Caco-2 (cell line): Measurements from ENCODE around the gene CORO7. TPM values are rescaled to one million over a fixed set of nuclear protein-coding genes. Genes with fewer than 3 reads are reported as not detected.

Experiments
- BruUV-seq: library from RNA; stranded (reverse); fragments of 400-500 nt; replicated peaks from 2 replicates; lab custom pipeline; 2021; lab: Mats Ljungman, UMichigan
- CTCF ChIA-PET: fragments of 300-600 bp; sonication (Branson Sonifier 250); formaldehyde crosslinking; loops from one replicate; lab custom pipeline; 2022; ENCODE audit warnings: antibody characterized with exemption; lab: Charles Lee
- POLR2A ChIA-PET: fragments of 300-600 bp; sonication (Branson Sonifier 250); formaldehyde crosslinking; loops from one replicate; lab custom pipeline; 2022; ENCODE audit warnings: antibody characterized with exemption; lab: Charles Lee
- DNase-seq, 2 experiments: peaks; one replicate each; pipeline versions ENCODE4 v3.0.0 to v3.0.0-alpha.2; 2020 to 2022
- H3K27me3 ChIP-seq: replicated peaks from 2 replicates; pipeline ENCODE4 v1.6.0; 2011; ENCODE audit warnings: low read length; ENCODE audit not compliant: control insufficient read depth, insufficient read depth
- H3K36me3 ChIP-seq: 2 replicates; pipeline ENCODE4 v1.5.1; 2011; ENCODE audit warnings: low read length; ENCODE audit not compliant: control insufficient read depth, insufficient read depth
- H3K4me1 ChIP-seq: fragments of 250-450 bp; sonication (Bioruptor Pico); 2 replicates; pipeline ENCODE4 v1.5.1; 2020; ENCODE audit warnings: mild to moderate bottlenecking
- H3K4me3 ChIP-seq: 2 replicates; pipeline ENCODE4 v1.5.1; 2011; ENCODE audit warnings: low read depth, mild to moderate bottlenecking, control low read depth, low read length
- H3K9me3 ChIP-seq: fragments of 250-450 bp; sonication (Bioruptor Pico); 2 replicates; pipeline ENCODE4 v1.5.1; 2020; ENCODE audit warnings: mild to moderate bottlenecking, moderate library complexity
- H3K27ac Mint-ChIP-seq: one replicate; pipeline ENCODE4 v1.8.0; 2022; ENCODE audit warnings: mixed read lengths; ENCODE audit not compliant: unreplicated experiment
- H3K27me3 Mint-ChIP-seq: one replicate; pipeline ENCODE4 v1.8.0; 2022; ENCODE audit warnings: mixed read lengths; ENCODE audit not compliant: insufficient read depth, unreplicated experiment
- H3K36me3 Mint-ChIP-seq: one replicate; pipeline ENCODE4 v1.8.0; 2022; ENCODE audit warnings: mild to moderate bottlenecking, mixed read lengths; ENCODE audit not compliant: insufficient read depth, unreplicated experiment
- H3K4me1 Mint-ChIP-seq: one replicate; pipeline ENCODE4 v1.8.0; 2022; ENCODE audit warnings: low read depth, mixed read lengths; ENCODE audit not compliant: unreplicated experiment
- H3K4me3 Mint-ChIP-seq: one replicate; pipeline ENCODE4 v1.8.0; 2022; ENCODE audit warnings: mild to moderate bottlenecking, moderate library complexity, mixed read lengths; ENCODE audit not compliant: unreplicated experiment
- H3K9me3 Mint-ChIP-seq: one replicate; pipeline ENCODE4 v1.8.0; 2022; ENCODE audit warnings: mixed read lengths; ENCODE audit not compliant: unreplicated experiment
- intact Hi-C: fragments of 100-400 bp; cut with micrococcal nuclease; formaldehyde crosslinking; loops from one replicate; pipeline ENCODE4 v1.10.0; 2022; ENCODE audit not compliant: unreplicated experiment
- total RNA-seq: library from RNA; stranded (reverse); gene quantifications from 2 replicates; pipeline ENCODE4 v1.2.3, GENCODE V29; 2022
- TF ChIP-seq, protein P1 (sequence below), 2 experiments: fragments of 200-600 bp in 1 of 2; IDR thresholded peaks; 1 replicate in 1 of 2; 2 replicates in 1 of 2; pipeline versions ENCODE4 v1.5.1 to v1.8.0; 2011 to 2022; ENCODE audit warnings: antibody characterized with exemption in 1 of 2, control low read depth in 1 of 2, inconsistent platforms in 1 of 2, low read depth in 1 of 2, low read length in 1 of 2, mild to moderate bottlenecking in 1 of 2, moderate library complexity in 1 of 2; ENCODE audit not compliant: insufficient read depth in 1 of 2, severe bottlenecking in 1 of 2, unreplicated experiment in 1 of 2

Gene CORO7
- total RNA-seq, 1 experiment from 2014 or later = 23.1 TPM

DNA sequence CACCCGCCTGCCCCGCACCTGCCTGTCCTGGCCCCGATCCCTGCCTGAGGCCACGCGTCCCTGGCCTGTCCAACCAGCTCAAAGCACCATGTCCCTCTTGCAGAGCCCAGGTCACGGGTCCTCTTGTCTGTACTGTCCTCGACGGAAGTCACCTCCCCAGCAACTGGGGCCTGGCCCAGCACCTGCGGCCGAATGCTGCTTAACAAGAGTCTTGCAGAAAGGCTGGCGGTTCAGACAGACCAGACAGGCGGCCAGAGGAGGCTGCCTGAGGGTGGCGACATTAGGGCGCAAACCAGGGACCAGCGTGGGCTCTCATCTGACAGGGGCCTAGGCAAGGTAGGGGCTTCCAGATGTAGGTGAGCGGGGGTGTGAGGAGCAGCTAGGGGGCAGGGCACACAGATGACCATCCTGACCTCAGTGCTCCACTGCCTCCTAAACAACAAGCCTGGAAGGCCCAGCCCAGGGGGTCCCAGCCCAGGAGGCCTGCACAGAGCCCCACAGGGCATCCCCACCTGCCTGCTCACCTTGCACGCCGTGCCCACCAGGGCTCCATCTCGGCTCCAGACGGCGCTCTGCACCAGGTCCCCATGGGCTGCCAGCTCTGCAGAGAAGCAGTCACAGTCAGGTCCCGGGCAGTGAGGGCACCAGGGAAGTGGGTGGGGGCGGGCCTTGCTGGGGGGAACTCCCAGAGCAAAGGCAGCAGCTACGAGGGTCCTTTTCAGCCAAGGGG lies 11.3 kb downstream of the CORO7 start:
- intact Hi-C loops = loop anchor here (5.0 kb wide), 1 partner anchor 133 kb away; the partner anchor contains the start of gene TFAP4
- H3K27me3 ChIP-seq = no peaks in the 10 kb centered on the region
- Mint-ChIP-seq H3K27me3 (no peaks in the 10 kb centered on the region), H3K27ac (no peak overlapping the region), H3K36me3 (peaks cover 13% of the 10 kb centered on the region), H3K9me3 (no peaks in the 10 kb centered on the region), H3K4me1 (no peaks in the 10 kb centered on the region), H3K4me3 (no peak overlapping the region)
- POLR2A ChIA-PET = no interaction called here
- BruUV-seq = no TSS peak
- no peaks in the 10 kb centered on the region for H3K9me3 ChIP-seq
- TF ChIP-seq, protein P1, sequence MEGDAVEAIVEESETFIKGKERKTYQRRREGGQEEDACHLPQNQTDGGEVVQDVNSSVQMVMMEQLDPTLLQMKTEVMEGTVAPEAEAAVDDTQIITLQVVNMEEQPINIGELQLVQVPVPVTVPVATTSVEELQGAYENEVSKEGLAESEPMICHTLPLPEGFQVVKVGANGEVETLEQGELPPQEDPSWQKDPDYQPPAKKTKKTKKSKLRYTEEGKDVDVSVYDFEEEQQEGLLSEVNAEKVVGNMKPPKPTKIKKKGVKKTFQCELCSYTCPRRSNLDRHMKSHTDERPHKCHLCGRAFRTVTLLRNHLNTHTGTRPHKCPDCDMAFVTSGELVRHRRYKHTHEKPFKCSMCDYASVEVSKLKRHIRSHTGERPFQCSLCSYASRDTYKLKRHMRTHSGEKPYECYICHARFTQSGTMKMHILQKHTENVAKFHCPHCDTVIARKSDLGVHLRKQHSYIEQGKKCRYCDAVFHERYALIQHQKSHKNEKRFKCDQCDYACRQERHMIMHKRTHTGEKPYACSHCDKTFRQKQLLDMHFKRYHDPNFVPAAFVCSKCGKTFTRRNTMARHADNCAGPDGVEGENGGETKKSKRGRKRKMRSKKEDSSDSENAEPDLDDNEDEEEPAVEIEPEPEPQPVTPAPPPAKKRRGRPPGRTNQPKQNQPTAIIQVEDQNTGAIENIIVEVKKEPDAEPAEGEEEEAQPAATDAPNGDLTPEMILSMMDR (IDR thresholded peaks at IDR 0.05; ENCODE audit: insufficient read depth in 1 of 2, low read depth in 1 of 2, low read length in 1 of 2, severe bottlenecking in 1 of 2, unreplicated experiment in 1 of 2) = no peak
- CTCF ChIA-PET = interaction anchor here (0.6 kb wide), 1 partner anchor 15 kb away, joined by 5 read pairs; no protein-coding TSS in a partner anchor
- DNase-seq = no peak
- no peaks in the 10 kb centered on the region for H3K36me3 ChIP-seq
- no peaks in the 10 kb centered on the region for H3K4me1 ChIP-seq
- no peak overlapping the region for H3K4me3 ChIP-seq

DNA sequence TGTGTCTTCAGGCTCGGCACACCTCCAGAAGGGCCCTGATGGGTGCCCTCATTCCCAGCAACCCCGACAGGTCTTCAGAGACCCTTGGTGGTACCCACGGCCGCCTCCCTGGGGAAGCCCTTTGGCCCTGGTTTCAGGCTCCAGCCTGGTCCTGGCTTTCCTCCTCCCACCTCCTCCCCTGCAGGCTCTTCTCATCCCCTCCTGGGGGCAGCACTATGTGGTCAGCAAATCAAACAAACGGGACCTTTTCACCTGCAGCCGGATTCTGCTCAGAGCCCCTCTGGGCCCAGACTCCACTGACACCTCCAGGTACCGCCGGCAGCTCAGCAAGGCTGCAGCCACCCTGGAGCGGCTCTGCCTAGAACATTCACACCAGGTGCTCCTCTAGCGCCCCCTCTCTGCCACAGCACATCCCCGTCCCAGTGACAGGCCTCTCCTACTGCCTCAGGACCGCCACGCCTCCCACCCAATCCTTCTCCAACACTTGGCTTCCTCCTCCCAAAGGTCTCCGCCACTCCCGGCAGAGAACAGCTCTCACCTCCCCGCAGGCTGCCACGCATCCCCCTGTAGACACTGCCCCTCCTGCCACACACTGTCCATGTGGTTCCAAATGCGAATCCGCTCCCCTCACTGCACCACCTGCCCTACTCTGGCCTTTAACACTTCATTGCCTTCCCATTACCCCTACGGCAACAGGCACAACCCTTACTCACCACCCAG lies 12.0 kb downstream of the CORO7 start:
- intact Hi-C loops = loop anchor here (5.0 kb wide), 1 partner anchor 132 kb away; the partner anchor contains the start of gene TFAP4
- DNase-seq = peak; percentile 56 to 61
- Mint-ChIP-seq H3K4me3 (no peak overlapping the region), H3K27ac (no peak overlapping the region), H3K27me3 (no peaks in the 10 kb centered on the region), H3K9me3 (no peaks in the 10 kb centered on the region), H3K36me3 (peaks cover 13% of the 10 kb centered on the region), H3K4me1 (no peaks in the 10 kb centered on the region)
- Histone ChIP-seq H3K36me3 (no peaks in the 10 kb centered on the region), H3K4me3 (no peak overlapping the region), H3K27me3 (no peaks in the 10 kb centered on the region), H3K9me3 (no peaks in the 10 kb centered on the region), H3K4me1 (no peaks in the 10 kb centered on the region)
- TF ChIP-seq, protein P1 (IDR thresholded peaks at IDR 0.05; ENCODE audit: insufficient read depth in 1 of 2, low read depth in 1 of 2, low read length in 1 of 2, severe bottlenecking in 1 of 2, unreplicated experiment in 1 of 2) = peak; percentile 40 to 62
- ChIA-PET POLR2A (no interaction called here), CTCF (interaction anchor here (1.1 to 3.6 kb wide), 4 partner anchors 45 to 151 kb away, joined by 10 to 29 read pairs (median 17); partner anchors contain the start of genes HMOX2 and PAM16)
- no TSS peak for BruUV-seq
